Measurements from ENCODE around the gene SLC39A10.
"Not testable (repeated sequence)": the region's sequence is repeated elsewhere in the genome, so short reads cannot be mapped to it uniquely, and the experiment has no call there.

SLC39A10 gene

DNA sequence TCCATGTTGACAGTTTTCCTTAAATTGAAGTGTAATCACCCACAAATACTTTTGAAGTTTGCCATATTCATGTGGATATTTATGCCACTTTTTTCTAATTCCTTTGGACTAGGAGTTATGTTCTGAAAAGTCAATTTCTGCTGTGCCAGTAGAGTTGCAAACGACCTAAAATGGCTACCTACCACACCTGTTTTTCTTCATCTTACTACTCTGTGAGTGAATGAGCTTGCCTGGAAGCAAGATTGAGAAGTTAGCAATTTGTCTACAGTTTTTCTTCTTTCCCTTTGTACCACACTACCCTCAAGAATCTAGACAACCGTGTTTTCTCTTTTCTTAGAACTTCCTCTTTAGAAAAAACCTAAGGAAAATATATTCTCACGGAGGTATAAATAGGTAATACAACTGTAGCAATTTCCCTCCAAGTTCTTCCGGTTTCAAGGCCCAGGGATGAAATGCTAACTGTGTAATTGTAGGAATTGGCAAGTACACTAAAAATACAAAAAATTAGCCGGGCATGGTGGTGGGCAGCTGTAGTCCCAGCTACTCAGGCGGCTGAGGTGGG, 7.3 kb upstream of the SLC39A10 start:
- in situ Hi-C loops (cut with HindIII; ENCODE audit: low pct_unique_long_range_greater_than_20kb, low sequenced_read_pairs), result no loop called here
- no peak for TF ChIP-seq JUND (IDR thresholded peaks at IDR 0.05; ENCODE audit: low read depth)
- DNase-seq (ENCODE audit: low read depth in 1 of 2, low spot score in 1 of 2), result no peak

DNA sequence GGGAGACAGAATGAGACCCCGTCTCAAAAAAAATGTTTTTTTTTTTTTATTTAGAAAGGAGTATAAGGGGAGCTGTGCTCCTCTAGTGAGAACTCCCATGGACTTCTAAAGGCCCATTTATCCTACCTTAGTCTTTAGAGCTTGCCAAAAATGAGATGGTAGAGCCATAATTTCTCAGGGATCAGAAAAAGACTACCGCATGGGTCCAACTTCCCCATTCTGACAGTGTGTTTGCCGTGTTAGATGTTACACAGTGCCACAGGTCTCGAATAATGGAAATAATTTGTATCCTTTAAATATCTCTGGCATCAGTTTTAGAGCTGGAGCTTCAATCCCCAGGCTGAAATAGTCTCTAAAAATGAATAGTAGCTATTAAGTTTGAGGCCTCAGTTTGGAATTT, 6.0 kb upstream of the SLC39A10 start:
- in situ Hi-C loops (cut with HindIII; ENCODE audit: low pct_unique_long_range_greater_than_20kb, low sequenced_read_pairs), result no loop called here
- no peak for TF ChIP-seq JUND (IDR thresholded peaks at IDR 0.05; ENCODE audit: low read depth)
- DNase-seq (ENCODE audit: low read depth in 1 of 2, low spot score in 1 of 2), result no peak

DNA sequence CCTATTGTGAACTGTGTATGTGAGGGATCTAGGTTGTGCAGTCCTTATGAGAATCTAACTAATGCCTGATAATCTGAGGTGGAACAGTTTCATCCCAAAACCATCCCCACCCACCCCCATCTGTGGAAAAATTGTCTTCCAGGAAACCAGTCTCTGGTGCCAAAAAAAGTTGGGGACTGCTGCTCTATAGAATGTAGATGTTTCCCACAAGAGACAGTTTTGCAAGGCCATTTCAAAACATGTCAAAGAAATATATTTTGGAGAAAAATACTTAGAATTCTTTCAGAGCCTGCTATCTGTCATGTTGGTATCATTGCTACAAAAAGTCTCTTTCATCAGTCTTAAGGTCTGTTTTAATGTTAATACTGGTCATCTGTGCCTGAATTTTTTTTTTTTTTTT, 4.1 kb upstream of the SLC39A10 start:
- no peak for DNase-seq (ENCODE audit: low read depth in 1 of 2, low spot score in 1 of 2)
- in situ Hi-C loops (cut with HindIII; ENCODE audit: low pct_unique_long_range_greater_than_20kb, low sequenced_read_pairs), result no loop called here
- no peak for TF ChIP-seq JUND (IDR thresholded peaks at IDR 0.05; ENCODE audit: low read depth)

DNA sequence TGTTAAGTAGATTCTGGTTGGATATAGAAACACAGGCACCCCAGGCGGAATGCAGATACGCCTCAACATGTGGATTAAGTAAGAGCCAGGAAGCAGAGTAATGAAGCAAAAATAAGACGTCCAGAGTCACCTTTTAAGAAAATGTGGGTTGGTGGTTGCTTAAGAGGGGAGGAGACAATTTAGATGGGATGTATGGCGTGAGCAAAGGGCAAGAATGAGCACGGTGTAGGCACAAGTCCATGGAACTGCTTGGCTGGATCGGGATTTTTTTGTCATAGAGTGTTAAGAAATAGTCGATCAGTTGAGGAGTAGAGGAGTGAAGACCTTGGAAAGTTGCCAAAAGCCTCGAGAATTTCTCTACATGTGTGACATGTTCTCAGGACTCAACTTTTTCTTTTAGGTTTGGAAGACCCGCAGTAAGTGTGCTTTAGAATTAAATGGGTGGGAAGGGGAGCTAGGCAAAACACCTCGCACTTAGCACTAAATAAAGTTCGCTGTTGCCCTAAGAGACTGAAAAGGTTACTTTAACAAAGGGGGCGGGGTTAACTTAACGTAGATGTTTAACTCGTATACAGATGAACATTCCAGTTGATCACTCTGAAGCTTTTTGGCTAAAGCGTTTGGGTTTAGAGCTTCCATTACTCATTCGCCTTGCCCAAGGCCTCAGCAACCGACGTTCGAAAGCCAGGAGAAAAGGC, 716 bp upstream of the SLC39A10 start:
- TF ChIP-seq JUND (IDR thresholded peaks at IDR 0.05; ENCODE audit: low read depth), result no peak
- DNase-seq (ENCODE audit: low read depth in 1 of 2, low spot score in 1 of 2), result no peak
- in situ Hi-C loops (cut with HindIII; ENCODE audit: low pct_unique_long_range_greater_than_20kb, low sequenced_read_pairs), result no loop called here

DNA sequence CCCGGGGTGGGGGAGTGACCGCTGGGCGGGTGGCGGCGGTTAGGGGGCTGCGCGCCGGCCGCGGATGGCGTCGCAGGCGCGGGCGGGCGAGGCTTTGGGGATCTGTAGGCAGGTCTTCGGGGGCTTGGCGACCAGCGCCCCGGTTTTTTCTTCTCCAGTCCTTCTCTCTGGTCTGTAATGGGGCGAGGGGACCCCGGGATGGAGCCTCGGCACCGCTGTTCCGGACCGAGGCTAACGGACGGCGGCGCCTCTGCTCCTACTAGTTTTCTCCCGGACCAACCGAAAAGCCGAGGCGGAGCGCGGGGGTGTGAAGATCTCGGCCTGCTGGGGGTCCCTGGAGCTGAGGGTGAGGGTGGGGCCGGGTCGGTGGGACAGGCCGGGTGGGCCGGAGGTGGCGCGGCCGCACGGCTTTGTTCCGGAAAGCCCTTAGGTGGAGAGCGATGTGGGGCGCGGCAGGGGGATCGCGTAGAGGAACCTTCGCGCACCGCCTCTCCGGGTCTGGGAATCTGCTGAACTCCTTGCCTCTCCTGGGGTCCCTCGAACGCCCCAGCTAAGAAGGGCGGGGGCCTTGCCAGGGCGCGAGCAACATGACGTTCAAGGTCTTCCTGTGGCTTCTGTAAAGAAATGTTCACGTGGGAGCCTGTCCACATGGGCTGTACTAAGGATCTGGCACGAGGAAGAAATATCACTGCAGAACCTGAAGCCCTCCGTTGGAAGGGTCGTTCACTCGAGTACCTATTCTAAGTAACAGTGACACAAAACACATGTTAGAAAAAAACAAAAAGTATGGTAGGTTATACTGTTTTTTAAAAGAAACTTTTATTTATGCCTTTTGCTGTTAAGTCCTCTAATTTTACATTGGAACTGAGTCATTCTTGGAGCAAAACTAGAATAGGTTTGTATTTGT, 861 bp downstream of the SLC39A10 start:
- TF ChIP-seq JUND (IDR thresholded peaks at IDR 0.05; ENCODE audit: low read depth), result no peak
- DNase-seq (ENCODE audit: low read depth in 1 of 2, low spot score in 1 of 2), result peak in 1 of 2 experiments; percentile 52
- in situ Hi-C loops (cut with HindIII; ENCODE audit: low pct_unique_long_range_greater_than_20kb, low sequenced_read_pairs), result no loop called here

DNA sequence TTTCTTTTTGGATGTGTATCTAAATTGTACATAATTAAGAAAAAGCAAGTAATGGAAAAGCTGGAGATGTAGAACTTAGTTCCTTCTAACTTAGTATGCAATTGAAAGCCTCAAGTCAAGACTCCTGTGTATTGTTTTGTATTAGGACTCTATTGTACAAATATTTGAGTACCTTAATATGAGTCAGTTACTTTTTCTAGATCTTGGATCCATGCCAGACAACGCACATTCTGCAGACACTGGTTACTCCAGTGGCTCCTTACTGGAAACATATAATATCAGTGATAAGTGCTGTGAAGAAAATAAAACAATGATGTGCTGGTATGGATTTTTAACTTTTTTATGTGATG, 1.5 kb downstream of the SLC39A10 start:
- DNase-seq (ENCODE audit: low read depth in 1 of 2, low spot score in 1 of 2), result peak in 1 of 2 experiments; percentile 35
- no peak for TF ChIP-seq JUND (IDR thresholded peaks at IDR 0.05; ENCODE audit: low read depth)
- in situ Hi-C loops (cut with HindIII; ENCODE audit: low pct_unique_long_range_greater_than_20kb, low sequenced_read_pairs), result no loop called here

DNA sequence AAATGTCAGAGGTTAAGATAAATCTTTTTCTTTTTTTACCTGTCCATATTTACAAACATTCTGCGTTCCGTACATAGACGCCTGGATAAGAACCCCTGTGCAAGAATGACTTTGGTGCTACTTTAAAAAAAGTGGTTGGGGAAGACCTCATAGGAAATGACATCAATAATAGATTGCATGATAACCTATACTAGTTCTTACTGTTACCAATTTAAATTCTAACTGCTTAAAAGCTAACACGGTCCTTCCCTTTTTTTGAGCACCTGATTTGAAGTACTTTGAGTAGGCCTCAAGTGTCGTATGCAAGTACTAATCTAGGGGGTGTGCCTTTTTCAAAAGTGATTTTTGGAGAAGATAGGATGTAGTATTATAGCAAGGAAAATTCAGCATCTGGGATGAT, 2.1 kb downstream of the SLC39A10 start:
- in situ Hi-C loops (cut with HindIII; ENCODE audit: low pct_unique_long_range_greater_than_20kb, low sequenced_read_pairs), result no loop called here

DNA sequence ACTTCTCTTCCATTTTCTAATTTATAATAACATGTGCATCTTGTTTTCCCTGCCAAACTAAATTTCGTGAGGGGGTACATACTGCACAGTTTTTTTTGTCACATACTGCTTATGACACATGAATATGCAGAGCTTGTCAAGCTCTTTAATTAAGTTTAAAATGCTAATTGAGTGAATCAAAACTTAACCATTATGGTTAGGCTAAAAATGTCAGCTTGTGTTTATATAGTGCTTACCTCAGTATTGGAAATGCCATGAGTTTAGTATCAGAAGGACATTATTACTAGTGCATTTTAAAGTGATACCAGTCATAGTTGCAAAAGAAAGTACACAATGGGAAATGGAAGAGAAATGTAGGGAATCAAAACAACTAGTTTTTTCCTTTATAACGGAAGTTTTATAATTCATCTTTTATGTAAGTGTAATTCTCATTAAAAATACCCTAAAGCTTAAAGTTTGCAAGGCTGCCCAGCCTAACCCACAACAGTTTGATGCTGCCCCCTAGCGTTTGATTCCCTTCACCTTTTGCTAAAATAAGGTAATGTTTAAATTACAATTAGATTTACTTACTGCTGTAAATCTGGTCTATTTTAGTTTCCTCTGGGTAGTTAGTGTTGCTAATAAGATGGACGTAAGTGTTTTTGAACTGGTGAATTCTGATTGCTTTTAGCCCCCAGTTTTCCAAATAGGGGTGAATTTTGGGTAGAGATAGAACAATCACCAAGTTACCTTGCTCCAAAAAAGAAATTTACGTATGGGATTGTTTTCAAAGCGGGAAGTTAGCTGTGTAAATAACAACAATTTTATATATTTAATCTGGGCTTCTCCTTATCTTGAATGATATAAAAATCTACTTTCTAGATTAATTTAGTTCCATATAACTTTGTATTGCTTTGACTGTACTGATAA, 3.2 kb downstream of the SLC39A10 start:
- in situ Hi-C loops (cut with HindIII; ENCODE audit: low pct_unique_long_range_greater_than_20kb, low sequenced_read_pairs), result no loop called here
- peak in 1 of 2 experiments; percentile 64 for DNase-seq (ENCODE audit: low read depth in 1 of 2, low spot score in 1 of 2)
- TF ChIP-seq JUND (IDR thresholded peaks at IDR 0.05; ENCODE audit: low read depth), result no peak

More for the DNA sequence above, 2.1 kb downstream of the SLC39A10 start:
- no peak for TF ChIP-seq JUND (IDR thresholded peaks at IDR 0.05; ENCODE audit: low read depth)
- DNase-seq (ENCODE audit: low read depth in 1 of 2, low spot score in 1 of 2), result no peak

DNA sequence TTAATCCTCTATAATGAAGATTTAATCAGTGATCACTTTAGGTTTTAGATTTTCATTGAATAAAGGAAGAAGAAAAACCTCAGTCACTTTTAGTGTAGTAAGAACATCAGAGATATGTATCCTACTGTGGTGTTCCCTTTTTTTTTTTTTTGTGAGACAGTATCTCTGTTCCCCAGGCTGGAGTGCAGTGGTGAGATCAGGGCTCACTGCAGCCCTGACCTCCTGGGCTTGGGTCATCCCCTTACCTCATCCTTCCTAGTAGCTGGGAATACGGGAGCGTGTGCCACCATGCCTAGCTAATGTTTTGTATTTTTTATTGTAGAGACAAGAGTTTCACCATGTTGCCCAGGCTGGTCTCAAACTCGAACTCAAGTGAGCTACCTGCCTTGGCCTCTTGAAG, 5.1 kb downstream of the SLC39A10 start:
- in situ Hi-C loops (cut with HindIII; ENCODE audit: low pct_unique_long_range_greater_than_20kb, low sequenced_read_pairs), result no loop called here
- TF ChIP-seq JUND (IDR thresholded peaks at IDR 0.05; ENCODE audit: low read depth), result no peak
- DNase-seq (ENCODE audit: low read depth in 1 of 2, low spot score in 1 of 2), result no peak

DNA sequence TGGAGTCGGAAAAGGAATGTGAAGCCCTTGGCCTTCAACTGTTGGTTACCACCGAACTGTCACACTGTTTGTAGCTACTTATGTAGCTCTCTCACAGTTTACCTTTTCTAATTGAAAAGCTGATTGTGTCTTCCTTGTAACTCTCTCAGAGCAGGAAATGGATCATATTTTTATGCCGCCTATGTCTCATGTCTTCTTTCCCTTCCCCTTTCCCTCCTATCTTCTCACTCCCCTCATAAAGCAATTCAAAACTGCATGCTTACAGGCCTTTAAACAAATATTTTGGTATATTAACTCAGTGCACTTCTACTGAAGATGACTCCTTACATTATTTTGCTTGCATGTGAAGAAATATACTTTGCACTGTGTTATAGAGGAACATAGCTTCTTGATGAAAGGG, 6.0 kb downstream of the SLC39A10 start:
- no peak for DNase-seq (ENCODE audit: low read depth in 1 of 2, low spot score in 1 of 2)
- in situ Hi-C loops (cut with HindIII; ENCODE audit: low pct_unique_long_range_greater_than_20kb, low sequenced_read_pairs), result no loop called here
- TF ChIP-seq JUND (IDR thresholded peaks at IDR 0.05; ENCODE audit: low read depth), result no peak

DNA sequence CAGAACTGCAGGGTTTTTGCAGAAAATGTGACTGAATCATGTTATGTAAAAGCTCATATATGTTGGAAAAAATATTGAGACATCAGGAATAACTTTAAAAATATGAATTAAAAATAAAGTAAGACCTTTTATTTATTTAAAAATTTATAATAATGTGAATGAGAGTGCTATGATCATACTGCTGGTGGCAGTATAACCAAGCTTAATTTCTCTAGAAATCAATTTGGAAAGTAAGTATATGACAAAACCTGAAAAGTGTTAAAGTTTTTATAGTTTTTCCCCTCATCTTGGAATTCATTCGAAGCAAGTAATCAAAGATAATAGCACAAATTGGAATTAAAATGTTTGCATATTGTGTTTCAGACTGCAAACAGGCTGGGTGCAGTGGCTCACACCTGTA, 7.5 kb downstream of the SLC39A10 start:
- TF ChIP-seq JUND (IDR thresholded peaks at IDR 0.05; ENCODE audit: low read depth), result no peak
- DNase-seq (ENCODE audit: low read depth in 1 of 2, low spot score in 1 of 2), result peak in 1 of 2 experiments; percentile 15
- in situ Hi-C loops (cut with HindIII; ENCODE audit: low pct_unique_long_range_greater_than_20kb, low sequenced_read_pairs), result no loop called here

DNA sequence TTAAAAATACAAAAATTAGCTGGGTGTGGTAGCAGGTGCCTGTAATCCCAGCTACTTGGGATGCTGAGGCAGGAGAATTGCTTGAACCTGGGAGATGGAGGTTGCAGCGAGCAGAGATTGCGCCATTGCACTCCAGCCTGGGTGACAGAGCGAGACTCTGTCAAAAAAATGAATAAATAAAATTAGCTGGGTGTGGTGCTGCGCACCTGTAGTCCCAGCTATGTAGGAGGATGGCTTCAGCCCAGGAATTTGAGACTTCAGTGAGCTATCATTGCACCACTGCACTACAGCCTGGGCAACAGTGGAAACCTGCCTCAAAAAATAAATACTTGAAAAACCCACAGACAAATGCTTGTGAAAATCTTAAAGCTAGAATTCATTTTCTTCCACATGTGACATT, 8.1 kb downstream of the SLC39A10 start:
- in situ Hi-C loops (cut with HindIII; ENCODE audit: low pct_unique_long_range_greater_than_20kb, low sequenced_read_pairs), result not testable (repeated sequence)

More for the DNA sequence above, 8.1 kb downstream of the SLC39A10 start:
- DNase-seq (ENCODE audit: low read depth in 1 of 2, low spot score in 1 of 2), result not testable (repeated sequence)
